RWPE1 (cell line): ENCODE data around the gene CCL4L2.
"Not testable (repeated sequence)": the region's sequence is repeated elsewhere in the genome, so short reads cannot be mapped to it uniquely, and the experiment has no call there.

Experiments
- CTCF ChIA-PET: fragments of 350-600 bp; sonication (Branson Sonifier 250); formaldehyde crosslinking; extraction: SDS; loops from one replicate; lab custom pipeline; 2021; lab: Yijun Ruan, JAX
- POLR2A ChIA-PET: fragments of 400-600 bp; formaldehyde crosslinking; extraction: SDS; loops from one replicate; lab custom pipeline; 2020; ENCODE audit warnings: antibody characterized with exemption; ENCODE audit not compliant: low non-redundant PET; lab: Yijun Ruan, JAX
- DNase-seq: peaks from one replicate; pipeline ENCODE4 v3.0.0; 2012; ENCODE audit warnings: low spot score
- H3K27ac ChIP-seq: fragments of 450-650 bp; 2 replicates; pipeline ENCODE4 v1.5.1; 2017
- CTCF ChIP-seq: fragments of 450-650 bp; conservative IDR thresholded peaks from 2 replicates; pipeline ENCODE4 v1.5.1; 2017; ENCODE audit warnings: low read depth, mild to moderate bottlenecking

The CCL4L2 gene

DNA sequence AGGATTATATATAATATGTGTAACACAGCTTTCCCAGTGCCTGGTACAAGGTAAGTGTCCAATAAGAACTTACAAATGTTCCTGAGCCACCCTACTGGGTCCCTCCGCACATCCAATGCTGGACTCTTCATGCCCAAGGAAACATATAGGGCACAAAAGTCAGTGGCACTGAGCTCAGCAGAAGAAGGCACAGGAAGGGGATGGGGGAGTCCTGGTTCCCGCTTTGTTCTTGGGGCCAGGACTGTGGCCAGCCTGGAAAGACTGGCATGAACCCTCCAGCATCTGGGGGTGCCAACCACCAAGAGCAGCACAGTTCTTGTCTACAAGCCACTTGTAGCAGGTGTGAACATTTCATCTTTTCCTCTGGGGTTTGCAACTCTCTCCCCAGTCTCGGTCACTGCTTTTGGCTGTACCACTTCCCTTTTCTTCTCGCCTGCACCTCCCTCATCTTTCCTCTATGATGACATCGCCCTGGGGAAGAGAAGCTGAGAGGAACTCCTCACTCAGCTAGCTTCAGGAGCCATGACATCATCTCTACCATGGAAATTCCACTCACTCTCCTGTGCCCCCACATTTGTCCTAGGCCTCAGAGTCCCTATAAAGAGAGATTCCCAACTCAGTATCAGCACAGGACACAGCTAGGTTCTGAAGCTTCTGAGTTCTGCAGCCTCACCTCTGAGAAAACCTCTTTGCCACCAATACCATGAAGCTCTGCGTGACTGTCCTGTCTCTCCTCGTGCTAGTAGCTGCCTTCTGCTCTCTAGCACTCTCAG lies at the start of gene CCL4L2:
Gene CCL4L2 (plus strand): TSS at position 625 of the 773 bp plus-strand sequence.
- CTCF ChIA-PET: interaction anchor here (0.5 kb wide), 1 partner anchor 131 kb away, joined by 3 read pairs; no protein-coding TSS in a partner anchor

DNA sequence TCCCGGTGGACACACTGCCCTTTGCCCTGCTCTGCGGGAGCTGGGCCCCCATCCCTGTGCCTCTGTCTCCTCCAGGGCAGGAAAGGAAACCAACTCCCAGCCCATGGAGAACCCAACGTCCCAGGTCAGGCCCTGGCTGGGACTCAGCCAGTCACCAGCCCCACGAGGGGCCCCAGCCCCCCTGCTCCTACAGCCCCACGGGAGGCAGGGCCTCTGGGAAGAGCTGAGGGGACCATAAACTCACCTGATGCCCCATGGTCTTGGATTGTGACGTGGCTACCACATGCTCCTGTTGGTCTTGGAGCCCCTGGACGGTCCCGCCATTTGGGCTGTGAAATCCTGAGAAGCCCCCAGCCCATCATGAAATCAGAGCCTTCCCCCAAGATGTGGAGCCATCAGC lies 42.0 kb upstream of the CCL4L2 start:
- POLR2A ChIA-PET, CTCF ChIA-PET, H3K27ac ChIP-seq, DNase-seq: not testable (repeated sequence)

More for the DNA sequence above, at the start of gene CCL4L2:
- POLR2A ChIA-PET, H3K27ac ChIP-seq, DNase-seq: not testable (repeated sequence)

- POLR2A ChIA-PET, H3K27ac ChIP-seq, DNase-seq, CTCF ChIA-PET: not testable (repeated sequence)
Measured at GRCh38 chr17:36176536-36176935, 34.3 kb upstream of the CCL4L2 start, which contains the start of gene TBC1D3B. TBC1D3B (minus strand) TSS chr17:36176636; CDS start chr17:36175050, 1,586 bp downstream.

- not testable (repeated sequence) for H3K27ac ChIP-seq
Measured at GRCh38 chr17:36181446-36182175, 29.3 kb upstream of the CCL4L2 start.

DNA sequence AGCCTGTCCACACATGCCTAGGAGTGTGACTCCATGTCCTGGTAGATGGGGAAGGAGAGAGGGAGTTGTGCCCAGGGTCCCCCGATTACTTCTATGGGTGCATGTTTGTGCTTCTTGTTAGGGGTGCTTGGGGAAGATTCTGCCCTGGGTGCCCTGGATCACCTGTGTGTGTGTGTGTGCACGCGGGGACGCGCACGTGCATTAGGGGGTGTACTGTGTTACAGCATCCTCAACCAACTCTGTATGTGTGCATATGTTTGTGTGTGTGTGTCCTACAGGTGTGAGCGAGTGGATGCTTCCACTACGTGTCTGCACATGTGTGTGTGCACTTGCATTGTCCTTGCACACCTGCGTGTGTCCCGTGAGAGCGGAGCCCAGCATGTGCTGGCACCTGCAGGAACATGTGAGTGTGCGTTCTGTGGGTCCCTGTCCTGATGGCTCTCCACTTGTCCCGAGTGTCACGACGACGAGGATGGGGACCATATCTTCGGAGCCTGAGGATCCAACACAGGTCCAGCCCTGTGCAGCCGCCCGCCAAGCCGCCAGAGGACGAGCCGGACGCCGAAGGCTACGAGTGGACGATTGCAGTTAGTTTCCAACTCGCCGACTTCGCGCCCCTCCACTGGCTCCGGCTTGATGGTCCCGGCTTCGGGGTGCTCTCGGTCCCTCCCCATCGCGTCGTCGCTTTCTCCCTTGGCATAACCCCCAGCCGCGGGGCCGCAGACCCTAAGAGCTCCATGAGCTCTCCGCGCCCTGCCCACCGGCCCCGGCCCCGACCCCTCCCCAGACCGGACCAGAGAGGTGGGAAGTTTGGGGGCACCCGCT lies 28.5 kb upstream of the CCL4L2 start:
- no peak overlapping the region for H3K27ac ChIP-seq
- CTCF ChIA-PET: interaction anchor here (0.6 to 0.8 kb wide), 2 partner anchors 218 to 301 kb away, joined by 3 to 5 read pairs; no protein-coding TSS in a partner anchor
- no peak for TF ChIP-seq CTCF
- DNase-seq: no peak
- POLR2A ChIA-PET: no interaction called here

More at GRCh38 chr17:36181446-36182175, 29.3 kb upstream of the CCL4L2 start:
- CTCF ChIA-PET: interaction anchor here (0.6 kb wide), 1 partner anchor 234 kb away, joined by 3 read pairs; no protein-coding TSS in a partner anchor
- POLR2A ChIA-PET, DNase-seq: not testable (repeated sequence)

GRCh38 chr17:36183001-36183971 lies 27.6 kb upstream of the CCL4L2 start:
- CTCF ChIA-PET: interaction anchor here (0.6 to 0.8 kb wide), 2 partner anchors 219 to 300 kb away, joined by 3 to 5 read pairs; no protein-coding TSS in a partner anchor

More at GRCh38 chr17:36183001-36183971, 27.6 kb upstream of the CCL4L2 start:
- no peak for TF ChIP-seq CTCF
- peak; percentile 72 for DNase-seq
- POLR2A ChIA-PET: no interaction called here
- no peak overlapping the region for H3K27ac ChIP-seq
